Measurements from ENCODE around the gene CEP131. TPM values are rescaled to one million over a fixed set of nuclear protein-coding genes. Genes with fewer than 3 reads are reported as not detected.

Gene CEP131
- total RNA-seq, 4 donors from 2014 or later, result 9.2 to 35.0 (median 20.9) TPM

DNA sequence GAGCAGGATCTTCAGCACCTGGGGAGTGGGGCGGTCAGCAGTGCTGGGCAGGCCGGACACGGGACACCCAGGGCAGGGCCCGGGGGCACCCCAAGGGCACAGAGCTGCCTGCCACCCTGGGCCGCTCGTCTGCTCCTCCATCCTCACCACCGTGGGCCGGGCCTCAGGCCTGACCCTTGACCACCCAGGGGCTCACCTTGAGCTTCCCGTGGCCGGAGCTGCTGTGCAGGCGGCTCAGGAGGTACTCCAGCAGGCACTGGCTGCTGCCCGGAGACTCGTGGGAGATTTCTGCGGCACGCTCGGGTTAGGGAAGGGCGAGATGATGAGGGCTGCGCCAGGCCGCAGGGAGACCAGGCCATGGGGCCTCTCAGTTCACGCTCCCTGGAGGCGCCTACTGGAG, 14.0 kb upstream of the CEP131 start:
- 91% methylated on average over 17 to 21 of the region's 21 CpGs for WGBS, 2 donors
- peaks cover 4 to 52% (median 25%) of the 10 kb centered on the region in 4 donors for H3K4me1 ChIP-seq
- peaks cover 0 to 59% (median 8%) of the 10 kb centered on the region in 3 donors for H3K36me3 ChIP-seq
- TF ChIP-seq, protein P1, sequence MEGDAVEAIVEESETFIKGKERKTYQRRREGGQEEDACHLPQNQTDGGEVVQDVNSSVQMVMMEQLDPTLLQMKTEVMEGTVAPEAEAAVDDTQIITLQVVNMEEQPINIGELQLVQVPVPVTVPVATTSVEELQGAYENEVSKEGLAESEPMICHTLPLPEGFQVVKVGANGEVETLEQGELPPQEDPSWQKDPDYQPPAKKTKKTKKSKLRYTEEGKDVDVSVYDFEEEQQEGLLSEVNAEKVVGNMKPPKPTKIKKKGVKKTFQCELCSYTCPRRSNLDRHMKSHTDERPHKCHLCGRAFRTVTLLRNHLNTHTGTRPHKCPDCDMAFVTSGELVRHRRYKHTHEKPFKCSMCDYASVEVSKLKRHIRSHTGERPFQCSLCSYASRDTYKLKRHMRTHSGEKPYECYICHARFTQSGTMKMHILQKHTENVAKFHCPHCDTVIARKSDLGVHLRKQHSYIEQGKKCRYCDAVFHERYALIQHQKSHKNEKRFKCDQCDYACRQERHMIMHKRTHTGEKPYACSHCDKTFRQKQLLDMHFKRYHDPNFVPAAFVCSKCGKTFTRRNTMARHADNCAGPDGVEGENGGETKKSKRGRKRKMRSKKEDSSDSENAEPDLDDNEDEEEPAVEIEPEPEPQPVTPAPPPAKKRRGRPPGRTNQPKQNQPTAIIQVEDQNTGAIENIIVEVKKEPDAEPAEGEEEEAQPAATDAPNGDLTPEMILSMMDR (IDR thresholded peaks at IDR 0.05), result no peak
- TF ChIP-seq POLR2A (IDR thresholded peaks at IDR 0.05) (no peak), EP300 (IDR thresholded peaks at IDR 0.05) (no peak)
- DNase-seq (ENCODE audit: low spot score in 2 of 2), result no peak
- no peaks in the 10 kb centered on the region for H3K9me3 ChIP-seq
- H3K27ac ChIP-seq, result no peak overlapping the region
- no peak overlapping the region for H3K4me3 ChIP-seq
- no peaks in the 10 kb centered on the region for H3K27me3 ChIP-seq

DNA sequence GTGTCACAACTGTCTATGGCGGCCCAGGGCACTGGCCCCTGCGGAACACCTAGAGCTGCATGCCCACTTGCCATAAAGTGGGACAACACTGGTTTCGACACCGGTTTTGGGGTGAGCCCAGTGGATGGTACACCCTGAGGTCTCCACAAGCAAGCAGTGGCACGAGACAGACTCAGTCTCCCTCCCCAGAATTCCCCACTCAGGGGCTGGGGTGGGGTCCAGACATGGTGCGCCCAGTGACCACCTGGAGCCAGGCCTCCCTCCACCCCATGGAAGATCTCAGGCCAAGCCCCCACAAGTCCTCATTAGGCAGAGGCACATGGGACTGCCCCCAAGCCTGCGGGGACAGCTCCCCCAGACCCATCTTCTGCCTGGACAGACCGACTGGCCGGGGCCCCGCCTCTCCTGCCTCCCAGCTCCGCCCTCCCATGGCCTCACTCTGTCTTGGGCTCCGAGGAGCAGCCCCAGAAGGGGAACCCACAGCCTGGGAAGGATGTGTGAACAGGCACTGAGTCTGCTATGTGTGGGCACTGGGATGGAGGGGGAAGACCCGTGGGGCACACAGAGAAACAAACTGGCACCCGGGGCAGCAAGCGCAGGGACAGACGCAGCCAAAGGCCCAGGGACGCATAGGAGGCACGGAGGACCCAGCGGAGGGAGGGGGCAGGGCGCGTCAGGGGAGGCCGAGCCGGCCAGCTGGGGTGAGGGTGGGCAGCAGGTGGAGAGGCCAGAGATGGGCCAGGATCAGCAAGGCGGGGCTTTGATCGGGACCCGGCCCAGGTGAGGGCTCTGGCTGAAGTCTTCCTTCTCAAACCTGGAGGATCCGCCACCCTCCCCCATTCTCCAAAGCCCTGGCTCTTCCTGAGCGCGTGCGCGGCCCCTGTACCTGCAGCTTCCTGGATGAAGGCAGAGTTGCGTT, 13.3 kb upstream of the CEP131 start:
- DNase-seq (ENCODE audit: low spot score in 2 of 2), result no peak
- peaks cover 0 to 59% (median 8%) of the 10 kb centered on the region in 3 donors for H3K36me3 ChIP-seq
- no peaks in the 10 kb centered on the region for H3K9me3 ChIP-seq
- H3K27me3 ChIP-seq, result no peaks in the 10 kb centered on the region
- no peak overlapping the region for H3K4me3 ChIP-seq
- 87% methylated on average over 30 of the region's 32 CpGs for WGBS, 2 donors
- H3K27ac ChIP-seq, result no peak overlapping the region
- peaks cover 4 to 45% (median 25%) of the 10 kb centered on the region in 4 donors for H3K4me1 ChIP-seq
- TF ChIP-seq EP300 (IDR thresholded peaks at IDR 0.05) (no peak), POLR2A (IDR thresholded peaks at IDR 0.05) (no peak)
- TF ChIP-seq, protein P1 (IDR thresholded peaks at IDR 0.05), result no peak

DNA sequence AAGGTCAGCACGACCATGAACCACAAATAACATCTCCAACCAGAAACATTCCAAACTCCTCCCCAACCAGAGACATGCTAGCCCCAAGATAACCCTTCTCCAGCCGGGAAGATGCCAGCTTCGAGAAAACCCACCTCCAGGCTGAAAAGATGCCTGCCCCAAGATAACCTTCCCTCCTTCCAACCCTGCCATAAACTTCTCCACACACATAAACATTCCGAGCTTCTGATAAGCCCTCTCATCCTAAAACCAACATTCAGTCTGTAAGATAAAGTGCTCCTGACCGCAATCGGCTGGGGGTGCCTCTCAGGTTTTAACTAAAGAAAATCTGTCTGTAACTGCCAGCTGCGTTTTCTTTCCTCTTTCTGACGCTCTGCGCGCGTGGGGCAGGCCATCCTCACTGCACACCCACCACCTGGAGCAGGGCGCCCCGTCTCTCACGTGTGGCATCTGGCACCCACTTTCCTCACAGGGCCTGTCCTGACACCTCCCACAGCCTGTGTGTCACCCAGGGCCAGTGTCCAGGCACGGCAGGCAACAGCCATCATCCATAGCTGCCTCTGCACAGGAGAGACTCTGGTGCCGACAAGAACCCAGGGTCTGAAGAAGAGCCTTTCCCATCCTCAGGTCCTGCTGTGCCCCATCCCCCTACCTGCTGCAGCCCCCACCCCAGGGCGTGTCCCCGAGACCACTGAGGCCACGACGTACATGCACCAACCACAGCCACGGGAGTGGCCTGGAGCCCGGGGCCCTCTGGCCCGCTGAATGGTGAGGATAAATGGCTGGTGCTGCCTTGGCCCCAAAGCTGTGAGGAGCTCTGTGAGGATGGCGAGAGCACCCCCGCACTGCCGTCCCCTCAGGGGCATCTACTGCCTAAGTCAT, 12.4 kb upstream of the CEP131 start:
- TF ChIP-seq POLR2A (IDR thresholded peaks at IDR 0.05), result no peak
- TF ChIP-seq, protein P1 (IDR thresholded peaks at IDR 0.05), result no peak
- no peak for TF ChIP-seq EP300 (IDR thresholded peaks at IDR 0.05)
- Histone ChIP-seq H3K4me3 (no peak overlapping the region), H3K27ac (no peak overlapping the region), H3K27me3 (no peaks in the 10 kb centered on the region), H3K4me1 (peaks cover 4 to 36% (median 19%) of the 10 kb centered on the region in 4 donors), H3K9me3 (no peaks in the 10 kb centered on the region), H3K36me3 (peaks cover 0 to 66% (median 13%) of the 10 kb centered on the region in 3 donors)
- no peak for DNase-seq (ENCODE audit: low spot score in 2 of 2)
- 83 to 84% methylated on average over 15 to 21 of the region's 26 CpGs for WGBS, 2 donors

DNA sequence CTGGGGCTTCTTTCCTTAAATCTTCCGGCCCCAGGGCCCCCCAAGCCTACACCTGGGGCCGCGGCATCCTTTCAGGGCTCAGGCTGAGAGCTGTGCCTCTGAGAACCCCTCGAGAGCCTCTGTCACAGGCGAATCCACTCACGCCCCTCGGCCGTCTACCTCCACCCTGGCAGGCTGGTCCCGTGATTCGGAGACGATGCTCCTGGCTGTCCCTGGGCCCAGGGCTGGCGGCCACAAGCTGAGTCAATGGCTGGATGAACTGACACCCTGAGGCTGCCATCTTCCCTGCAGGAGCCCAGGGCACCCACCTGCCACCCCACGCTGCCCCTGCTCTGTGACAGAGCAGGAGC, 11.7 kb upstream of the CEP131 start:
- WGBS, 2 donors, result 88 to 93% methylated on average over 13 of the region's 13 CpGs
- Histone ChIP-seq H3K4me1 (peaks cover 4 to 29% (median 13%) of the 10 kb centered on the region in 4 donors), H3K4me3 (no peak overlapping the region), H3K27me3 (no peaks in the 10 kb centered on the region), H3K36me3 (peaks cover 2 to 73% (median 16%) of the 10 kb centered on the region in 3 donors), H3K27ac (no peak overlapping the region), H3K9me3 (no peaks in the 10 kb centered on the region)
- no peak for DNase-seq (ENCODE audit: low spot score in 2 of 2)
- TF ChIP-seq, protein P1 (IDR thresholded peaks at IDR 0.05), result no peak
- TF ChIP-seq EP300 (IDR thresholded peaks at IDR 0.05), result no peak
- TF ChIP-seq POLR2A (IDR thresholded peaks at IDR 0.05), result no peak

Data from tibial nerve (tissue), 4 donors.